IMR-90 (cell line): Measurements from ENCODE around the gene LMX1A. TPM values are rescaled to one million over a fixed set of nuclear protein-coding genes. Genes with fewer than 3 reads are reported as not detected.

Experiments
- ATAC-seq: fragments of 200-7000 bp; cut with Tn5 transposase; 2 replicates; pipeline ENCODE4 v1.9.1; 2020; ENCODE audit warnings: low read depth, mild to moderate bottlenecking, moderate library complexity
- BruUV-seq: library from RNA; stranded (reverse); fragments of 400-500 nt; replicated peaks from 2 replicates; lab custom pipeline; 2021; lab: Mats Ljungman, UMichigan
- CTCF ChIA-PET: fragments of 300-600 bp; formaldehyde crosslinking; extraction: SDS; loops from one replicate; lab custom pipeline; 2021; ENCODE audit warnings: antibody characterized with exemption; lab: Yijun Ruan, JAX
- POLR2A ChIA-PET: fragments of 300-600 bp; sonication (Branson Sonifier 250); formaldehyde crosslinking; loops from one replicate; lab custom pipeline; 2022; ENCODE audit warnings: antibody characterized with exemption; ENCODE audit not compliant: unreplicated experiment; lab: Charles Lee
- DNase-seq: peaks from one replicate; pipeline ENCODE4 v3.0.0; 2013
- H2AFZ ChIP-seq: replicated peaks from 2 replicates; pipeline ENCODE3; 2013; ENCODE audit warnings: low read length, mild to moderate bottlenecking; ENCODE audit not compliant: poor library complexity
- H2AK5ac ChIP-seq: 2 replicates; pipeline ENCODE4 v1.6.1; 2013; ENCODE audit warnings: low read depth, low read length, inconsistent platforms
- H2AK9ac ChIP-seq: replicated peaks from 2 replicates; pipeline ENCODE3; 2013; ENCODE audit warnings: mild to moderate bottlenecking, low read depth, low read length, moderate library complexity; ENCODE audit not compliant: poor library complexity
- H2BK120ac ChIP-seq: 2 replicates; pipeline ENCODE4 v1.6.1; 2013; ENCODE audit warnings: low read depth, low read length, inconsistent platforms
- H2BK15ac ChIP-seq: 3 replicates; pipeline ENCODE4 v1.6.1; 2013; ENCODE audit warnings: low read depth, low read length, inconsistent platforms
- H2BK20ac ChIP-seq: 2 replicates; pipeline ENCODE4 v1.6.1; 2013; ENCODE audit warnings: low read depth, mild to moderate bottlenecking, inconsistent platforms, low read length, moderate library complexity
- H2BK5ac ChIP-seq: 2 replicates; pipeline ENCODE4 v1.6.1; 2013; ENCODE audit warnings: mild to moderate bottlenecking, low read depth, low read length, inconsistent platforms; ENCODE audit not compliant: poor library complexity, severe bottlenecking
- H3K14ac ChIP-seq: replicated peaks from 2 replicates; pipeline ENCODE4 v1.6.1; 2013; ENCODE audit warnings: low read depth, low read length, inconsistent platforms
- H3K18ac ChIP-seq: 2 replicates; pipeline ENCODE4 v1.6.1; 2013; ENCODE audit warnings: low read depth, low read length, control low read depth
- H3K23ac ChIP-seq: 2 replicates; pipeline ENCODE4 v1.6.1; 2013; ENCODE audit warnings: low read depth, low read length, inconsistent platforms
- H3K27ac ChIP-seq: 2 replicates; pipeline ENCODE4 v1.5.1; 2013; ENCODE audit warnings: mild to moderate bottlenecking, control low read depth, low read length; ENCODE audit not compliant: insufficient read depth
- H3K27me3 ChIP-seq: 2 replicates; pipeline ENCODE4 v1.6.1; 2013; ENCODE audit warnings: low read length; ENCODE audit not compliant: control insufficient read depth, insufficient read depth
- H3K36me3 ChIP-seq: 2 replicates; pipeline ENCODE4 v1.6.1; 2013; ENCODE audit warnings: low read length, mixed read lengths; ENCODE audit not compliant: control insufficient read depth, insufficient read depth
- H3K4ac ChIP-seq: 2 replicates; pipeline ENCODE4 v1.6.1; 2013; ENCODE audit warnings: low read depth, low read length, inconsistent platforms
- H3K4me1 ChIP-seq: 2 replicates; pipeline ENCODE4 v1.6.1; 2013; ENCODE audit warnings: low read length, mixed read lengths; ENCODE audit not compliant: control insufficient read depth, insufficient read depth
- H3K4me2 ChIP-seq: 2 replicates; pipeline ENCODE4 v1.6.1; 2013; ENCODE audit warnings: low read depth, mild to moderate bottlenecking, control low read depth, low read length, moderate library complexity
- H3K4me3 ChIP-seq: 2 replicates; pipeline ENCODE4 v1.5.1; 2013; ENCODE audit warnings: low read depth, mild to moderate bottlenecking, control low read depth, low read length, moderate library complexity; ENCODE audit not compliant: insufficient read depth
- H3K56ac ChIP-seq: 2 replicates; pipeline ENCODE4 v1.6.1; 2013; ENCODE audit warnings: low read length, inconsistent platforms; ENCODE audit not compliant: insufficient read depth; ENCODE audit errors: extremely low read depth
- H3K79me1 ChIP-seq, 2 experiments: 2 replicates each; pipeline ENCODE4 v1.6.1; 2013; ENCODE audit warnings: low read length in 2 of 2, inconsistent platforms in 1 of 2, low read depth in 1 of 2
- H3K9ac ChIP-seq: 2 replicates; pipeline ENCODE4 v1.6.1; 2013; ENCODE audit warnings: low read depth, low read length, control low read depth
- H3K9me1 ChIP-seq: 2 replicates; pipeline ENCODE4 v1.6.1; 2013; ENCODE audit warnings: low read length, inconsistent platforms; ENCODE audit not compliant: insufficient read depth
- H3K9me3 ChIP-seq: 2 replicates; pipeline ENCODE4 v1.6.1; 2013; ENCODE audit warnings: low read length; ENCODE audit not compliant: control insufficient read depth, insufficient read depth
- H4K20me1 ChIP-seq: 2 replicates; pipeline ENCODE4 v1.6.1; 2013; ENCODE audit warnings: low read length, inconsistent platforms; ENCODE audit not compliant: insufficient read depth
- H4K5ac ChIP-seq: 2 replicates; pipeline ENCODE4 v1.6.1; 2013; ENCODE audit warnings: mild to moderate bottlenecking, low read depth, low read length, control low read depth
- H4K8ac ChIP-seq, 2 experiments: 2 replicates each; pipeline ENCODE4 v1.6.1; 2013; ENCODE audit warnings: low read depth in 2 of 2, low read length in 2 of 2, control low read depth in 1 of 2, inconsistent platforms in 1 of 2
- H4K91ac ChIP-seq: 2 replicates; pipeline ENCODE4 v1.6.1; 2013; ENCODE audit warnings: low read depth, low read length, inconsistent platforms; ENCODE audit not compliant: insufficient read depth
- BHLHE40 ChIP-seq: fragments of 150-350 bp; IDR thresholded peaks from 2 replicates; pipeline ENCODE4 v1.6.1; 2016; ENCODE audit warnings: mild to moderate bottlenecking, low read depth, low read length
- CEBPB ChIP-seq: IDR thresholded peaks from 2 replicates; pipeline ENCODE4 v1.6.1; 2012; ENCODE audit warnings: low read depth, low read length, improper control_type of control experiment
- CHD1 ChIP-seq: IDR thresholded peaks from 2 replicates; pipeline ENCODE4 v1.6.1; 2012; ENCODE audit warnings: low read depth, low read length, improper control_type of control experiment
- FOS ChIP-seq: fragments of 150-350 bp; IDR thresholded peaks from 2 replicates; pipeline ENCODE4 v1.6.1; 2016; ENCODE audit warnings: low read depth, low read length
- MAFK ChIP-seq: IDR thresholded peaks from 2 replicates; pipeline ENCODE4 v1.6.1; 2012; ENCODE audit warnings: low read depth, low read length, improper control_type of control experiment
- MAZ ChIP-seq: IDR thresholded peaks from 2 replicates; pipeline ENCODE4 v1.6.1; 2012; ENCODE audit warnings: low read depth, mild to moderate bottlenecking, low read length, improper control_type of control experiment, moderate library complexity, borderline replicate concordance
- MXI1 ChIP-seq: IDR thresholded peaks from 2 replicates; pipeline ENCODE4 v1.6.1; 2012; ENCODE audit warnings: low read depth, mild to moderate bottlenecking, low read length, moderate library complexity, borderline replicate concordance
- POLR2A ChIP-seq: IDR thresholded peaks from 2 replicates; pipeline ENCODE4 v1.6.1; 2012; ENCODE audit warnings: mild to moderate bottlenecking, low read depth, low read length
- RAD21 ChIP-seq: IDR thresholded peaks from 2 replicates; pipeline ENCODE4 v1.6.1; 2012; ENCODE audit warnings: low read length, improper control_type of control experiment
- RCOR1 ChIP-seq: IDR thresholded peaks from 2 replicates; pipeline ENCODE4 v1.6.1; 2012; ENCODE audit warnings: mild to moderate bottlenecking, low read length, improper control_type of control experiment; ENCODE audit not compliant: insufficient replicate concordance
- RFX5 ChIP-seq: IDR thresholded peaks from 2 replicates; pipeline ENCODE4 v1.8.0; 2012; ENCODE audit warnings: low read depth, mild to moderate bottlenecking, low read length, moderate library complexity
- SMC3 ChIP-seq: fragments of 150-350 bp; IDR thresholded peaks from 2 replicates; pipeline ENCODE4 v1.6.1; 2016; ENCODE audit warnings: low read depth, mild to moderate bottlenecking, antibody characterized with exemption, low read length, moderate library complexity
- WGBS, 2 experiments: methylation state at CpG; one replicate each; pipeline versions ENCODE4 v1.1.5 to v1.1.7; 2013; ENCODE audit warnings: missing lambda C conversion rate in 2 of 2; ENCODE audit not compliant: insufficient read length in 1 of 2; ENCODE audit errors: extremely low coverage in 2 of 2; 5-methylcytosine and 5-hydroxymethylcytosine counted together
- dilution Hi-C: fragments of 300-500 bp; cut with HindIII; formaldehyde crosslinking; loops from one replicate; pipeline ENCODE4 v1.14.3; 2018; ENCODE audit warnings: low sequenced_read_pairs; ENCODE audit not compliant: unreplicated experiment
- in situ Hi-C: fragments of 300-500 bp; cut with MboI; formaldehyde crosslinking; loops from 3 replicates; pipeline ENCODE4 v1.14.3; 2019; ENCODE audit warnings: low sequenced_read_pairs, inconsistent platforms, mixed read lengths
- intact Hi-C: fragments of 100-400 bp; cut with micrococcal nuclease; formaldehyde crosslinking; loops from 2 replicates; pipeline ENCODE4 v1.10.0; 2022
- polyA plus RNA-seq, 3 experiments: library from polyadenylated mRNA; depleted of rRNA; stranded (reverse); fragments of >200 nt; gene quantifications; 2 replicates each; pipeline ENCODE4 v1.2.3, GENCODE V29; 2012; ENCODE audit warnings: low replicate concordance in 1 of 3
- total RNA-seq: library from RNA; depleted of rRNA; stranded (reverse); fragments of >200 nt; gene quantifications from 2 replicates; pipeline ENCODE4 v1.2.3, GENCODE V29; 2012
- TF ChIP-seq, protein P1 (sequence below): fragments of 150-350 bp; IDR thresholded peaks from 2 replicates; pipeline ENCODE4 v1.6.1; 2016; ENCODE audit warnings: low read depth, mild to moderate bottlenecking, low read length, moderate library complexity, borderline replicate concordance
- TF ChIP-seq, protein P2 (sequence below): fragments of 150-350 bp; IDR thresholded peaks from 2 replicates; pipeline ENCODE4 v1.6.1; 2017; ENCODE audit warnings: mild to moderate bottlenecking, antibody characterized with exemption, low read length, low read depth
- TF ChIP-seq, protein P3 (sequence below): conservative IDR thresholded peaks from 2 replicates; pipeline ENCODE4 v1.5.1; 2012; ENCODE audit warnings: mild to moderate bottlenecking, low read depth, low read length, improper control_type of control experiment

The LMX1A gene
- total and polyA plus RNA-seq, 2 of the 4 experiments (the other 2 are of a cell fraction) = not detected

DNA sequence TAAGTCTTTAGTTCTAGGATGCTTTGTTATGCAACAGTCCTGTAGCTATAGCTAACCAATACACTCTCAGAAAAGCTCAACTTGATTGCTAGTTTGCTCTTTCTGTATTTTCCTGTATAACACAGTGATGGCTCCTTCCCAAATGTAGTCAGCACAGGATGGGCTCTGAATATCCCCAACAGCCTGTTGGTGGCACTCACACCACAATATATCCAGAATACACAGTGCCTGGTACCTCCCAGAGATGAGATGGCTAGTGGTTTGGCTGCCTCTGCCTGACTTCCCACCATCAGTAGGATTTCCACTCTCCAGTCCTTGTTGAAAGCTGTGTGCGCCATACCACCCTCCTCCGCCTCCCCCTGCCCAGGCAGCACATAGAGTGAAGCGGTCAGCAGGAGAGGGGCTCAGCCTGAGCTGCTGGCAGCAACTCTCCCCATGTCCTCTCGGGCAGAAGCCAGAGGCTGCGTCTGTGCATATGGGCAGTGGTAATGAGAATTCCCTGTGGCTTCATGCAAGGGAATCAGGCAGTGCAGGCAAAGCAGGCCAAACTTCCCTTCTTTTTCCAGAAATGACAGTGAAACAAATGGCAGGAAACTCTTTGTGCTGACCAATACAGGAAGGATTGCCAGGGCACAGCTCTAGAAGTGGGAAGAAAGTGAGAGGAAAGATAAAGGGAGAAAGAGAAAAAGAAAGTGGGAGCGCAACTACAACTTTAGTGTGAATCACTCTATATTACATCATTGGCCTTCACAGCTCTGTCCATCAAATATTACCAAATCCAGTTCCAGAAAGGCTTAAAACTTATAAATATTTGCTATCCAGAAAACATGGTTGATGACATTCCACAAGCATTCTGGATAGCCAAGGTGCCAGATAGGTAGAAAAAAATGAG is 49.7 kb downstream of the LMX1A start:
- Histone ChIP-seq H2AK5ac (no peak overlapping the region), H3K4me1 (no peaks in the 10 kb centered on the region), H4K20me1 (no peaks in the 10 kb centered on the region), H3K9me3 (no peaks in the 10 kb centered on the region), H3K23ac (no peak overlapping the region), H3K4ac (no peak overlapping the region), H3K14ac (no peak overlapping the region), H3K9ac (no peak overlapping the region), H3K27me3 (no peaks in the 10 kb centered on the region), H2BK15ac (no peak overlapping the region), H3K79me1 (no peaks in the 10 kb centered on the region), H3K18ac (no peak overlapping the region), H2AFZ (no peak overlapping the region), H4K8ac (no peak overlapping the region), H3K36me3 (no peaks in the 10 kb centered on the region), H3K27ac (no peak overlapping the region), H2BK120ac (no peak overlapping the region), H3K9me1 (no peaks in the 10 kb centered on the region), H3K4me2 (no peak overlapping the region), H4K5ac (no peak overlapping the region), H2BK5ac (no peak overlapping the region), H4K91ac (no peak overlapping the region), H3K56ac (no peak overlapping the region), H2AK9ac (no peak overlapping the region), H2BK20ac (no peak overlapping the region), H3K4me3 (no peak overlapping the region)
- DNase-seq = no peak
- intact Hi-C loops = no loop called here
- BruUV-seq = no TSS peak
- dilution Hi-C loops = no loop called here
- ChIA-PET CTCF (no interaction called here), POLR2A (no interaction called here)
- no peak for ATAC-seq
- in situ Hi-C loops = no loop called here
- WGBS, 2 experiments = no CpG with 5 or more reads among the region's 6 CpGs
- TF ChIP-seq POLR2A (no peak), CHD1 (no peak), MAFK (no peak), RAD21 (no peak), BHLHE40 (no peak), CEBPB (no peak), RFX5 (no peak), SMC3 (no peak), FOS (no peak), MXI1 (no peak), MAZ (no peak), RCOR1 (no peak)
- TF ChIP-seq, protein P1, sequence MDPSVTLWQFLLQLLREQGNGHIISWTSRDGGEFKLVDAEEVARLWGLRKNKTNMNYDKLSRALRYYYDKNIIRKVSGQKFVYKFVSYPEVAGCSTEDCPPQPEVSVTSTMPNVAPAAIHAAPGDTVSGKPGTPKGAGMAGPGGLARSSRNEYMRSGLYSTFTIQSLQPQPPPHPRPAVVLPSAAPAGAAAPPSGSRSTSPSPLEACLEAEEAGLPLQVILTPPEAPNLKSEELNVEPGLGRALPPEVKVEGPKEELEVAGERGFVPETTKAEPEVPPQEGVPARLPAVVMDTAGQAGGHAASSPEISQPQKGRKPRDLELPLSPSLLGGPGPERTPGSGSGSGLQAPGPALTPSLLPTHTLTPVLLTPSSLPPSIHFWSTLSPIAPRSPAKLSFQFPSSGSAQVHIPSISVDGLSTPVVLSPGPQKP = no peak
- TF ChIP-seq, protein P2, sequence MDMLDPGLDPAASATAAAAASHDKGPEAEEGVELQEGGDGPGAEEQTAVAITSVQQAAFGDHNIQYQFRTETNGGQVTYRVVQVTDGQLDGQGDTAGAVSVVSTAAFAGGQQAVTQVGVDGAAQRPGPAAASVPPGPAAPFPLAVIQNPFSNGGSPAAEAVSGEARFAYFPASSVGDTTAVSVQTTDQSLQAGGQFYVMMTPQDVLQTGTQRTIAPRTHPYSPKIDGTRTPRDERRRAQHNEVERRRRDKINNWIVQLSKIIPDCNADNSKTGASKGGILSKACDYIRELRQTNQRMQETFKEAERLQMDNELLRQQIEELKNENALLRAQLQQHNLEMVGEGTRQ = no peak
- TF ChIP-seq, protein P3, sequence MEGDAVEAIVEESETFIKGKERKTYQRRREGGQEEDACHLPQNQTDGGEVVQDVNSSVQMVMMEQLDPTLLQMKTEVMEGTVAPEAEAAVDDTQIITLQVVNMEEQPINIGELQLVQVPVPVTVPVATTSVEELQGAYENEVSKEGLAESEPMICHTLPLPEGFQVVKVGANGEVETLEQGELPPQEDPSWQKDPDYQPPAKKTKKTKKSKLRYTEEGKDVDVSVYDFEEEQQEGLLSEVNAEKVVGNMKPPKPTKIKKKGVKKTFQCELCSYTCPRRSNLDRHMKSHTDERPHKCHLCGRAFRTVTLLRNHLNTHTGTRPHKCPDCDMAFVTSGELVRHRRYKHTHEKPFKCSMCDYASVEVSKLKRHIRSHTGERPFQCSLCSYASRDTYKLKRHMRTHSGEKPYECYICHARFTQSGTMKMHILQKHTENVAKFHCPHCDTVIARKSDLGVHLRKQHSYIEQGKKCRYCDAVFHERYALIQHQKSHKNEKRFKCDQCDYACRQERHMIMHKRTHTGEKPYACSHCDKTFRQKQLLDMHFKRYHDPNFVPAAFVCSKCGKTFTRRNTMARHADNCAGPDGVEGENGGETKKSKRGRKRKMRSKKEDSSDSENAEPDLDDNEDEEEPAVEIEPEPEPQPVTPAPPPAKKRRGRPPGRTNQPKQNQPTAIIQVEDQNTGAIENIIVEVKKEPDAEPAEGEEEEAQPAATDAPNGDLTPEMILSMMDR = no peak
